Activated CD4-positive, alpha-beta T cell treated with anti-CD3 and anti-CD28 coated beads, Interleukin-2, amount 10 ng/mL, durations not matched to agents 7 days and 5 days (primary cell): ENCODE measurements around the gene MRPS27. TPM values are rescaled to one million over a fixed set of nuclear protein-coding genes. Genes with fewer than 3 reads are reported as not detected.

Source experiments
- CTCF ChIA-PET: fragments of 350-600 bp; sonication (Branson Sonifier 250); formaldehyde crosslinking; loops from one replicate; lab custom pipeline; 2021; ENCODE audit warnings: antibody characterized with exemption; lab: Charles Lee
- POLR2A ChIA-PET: fragments of 350-600 bp; sonication (Branson Sonifier 250); formaldehyde crosslinking; loops from one replicate; lab custom pipeline; 2021; ENCODE audit warnings: antibody characterized with exemption; lab: Charles Lee
- DNase-seq: peaks from one replicate; pipeline ENCODE4 v3.0.0-alpha.2; 2020
- H3K27ac Mint-ChIP-seq: one replicate; pipeline ENCODE4 v1.8.0; 2021; ENCODE audit warnings: mild to moderate bottlenecking, moderate library complexity, mixed read lengths
- H3K27me3 Mint-ChIP-seq: one replicate; pipeline ENCODE4 v1.8.0; 2021; ENCODE audit warnings: mixed read lengths
- H3K36me3 Mint-ChIP-seq: one replicate; pipeline ENCODE4 v1.8.0; 2021; ENCODE audit warnings: low read depth, mixed read lengths
- H3K4me1 Mint-ChIP-seq: one replicate; pipeline ENCODE4 v1.8.0; 2021; ENCODE audit warnings: mixed read lengths
- H3K4me3 Mint-ChIP-seq: one replicate; pipeline ENCODE4 v1.8.0; 2021; ENCODE audit warnings: mild to moderate bottlenecking, moderate library complexity, mixed read lengths
- H3K9me3 Mint-ChIP-seq: one replicate; pipeline ENCODE4 v1.8.0; 2021; ENCODE audit warnings: mixed read lengths
- total RNA-seq, 2 experiments: library from RNA; stranded (reverse); gene quantifications; one replicate each; pipeline ENCODE4 v1.2.3, GENCODE V29; 2021

Gene MRPS27
- total RNA-seq, result 10 to 100 TPM; 49.2 to 63.4 TPM

GRCh38 chr5:72319976-72320752 lies at the start of gene MRPS27, which contains the start of gene PTCD2:
Gene MRPS27, minus strand, starts transcription at chr5:72320240. Its CDS starts 19 bp downstream, at chr5:72320221.
Gene PTCD2, plus strand, starts transcription at chr5:72320373. Its CDS starts 10 bp downstream, at chr5:72320383.
- peak; percentile 97 for DNase-seq
- CTCF ChIA-PET, result interaction anchor here (0.6 to 4.3 kb wide), 5 partner anchors 12 to 499 kb away, joined by 3 to 25 read pairs (median 4); no protein-coding TSS in a partner anchor
- H3K9me3 Mint-ChIP-seq, result no peaks in the 10 kb centered on the region
- peak within 1 kb of the TSS; percentile 95 for H3K4me3 Mint-ChIP-seq
- peaks cover 55% of the 10 kb centered on the region for H3K4me1 Mint-ChIP-seq
- peaks cover 27% of the 10 kb centered on the region for H3K36me3 Mint-ChIP-seq
- POLR2A ChIA-PET, result interaction anchor here (0.6 to 0.8 kb wide), 3 partner anchors 11 to 529 kb away, joined by 4 to 6 read pairs (median 5); no protein-coding TSS in a partner anchor
- H3K27me3 Mint-ChIP-seq, result no peaks in the 10 kb centered on the region
- peak within 1 kb of the TSS; percentile 97 for H3K27ac Mint-ChIP-seq

GRCh38 chr5:72369711-72370110 lies 49.7 kb upstream of the MRPS27 start:
- H3K4me1 Mint-ChIP-seq, result peaks cover 4% of the 10 kb centered on the region
- CTCF ChIA-PET, result no interaction called here
- no peaks in the 10 kb centered on the region for H3K36me3 Mint-ChIP-seq
- POLR2A ChIA-PET, result no interaction called here
- no peak overlapping the region for H3K4me3 Mint-ChIP-seq
- no peak for DNase-seq
- H3K9me3 Mint-ChIP-seq, result no peaks in the 10 kb centered on the region
- H3K27me3 Mint-ChIP-seq, result no peaks in the 10 kb centered on the region
- no peak overlapping the region for H3K27ac Mint-ChIP-seq

- Mint-ChIP-seq H3K9me3 (no peaks in the 10 kb centered on the region), H3K27me3 (no peaks in the 10 kb centered on the region), H3K27ac (no peak overlapping the region), H3K4me1 (peaks cover 4% of the 10 kb centered on the region), H3K36me3 (no peaks in the 10 kb centered on the region), H3K4me3 (no peak overlapping the region)
- POLR2A ChIA-PET, result no interaction called here
- no peak for DNase-seq
- CTCF ChIA-PET, result no interaction called here
Measured at GRCh38 chr5:72369301-72369700, 49.3 kb upstream of the MRPS27 start.

GRCh38 chr5:72368271-72368670 lies 48.2 kb upstream of the MRPS27 start:
- no peak overlapping the region for H3K27ac Mint-ChIP-seq
- ChIA-PET POLR2A (no interaction called here), CTCF (no interaction called here)
- DNase-seq, result no peak
- peaks cover 5% of the 10 kb centered on the region for H3K4me1 Mint-ChIP-seq
- H3K27me3 Mint-ChIP-seq, result no peaks in the 10 kb centered on the region
- peaks cover 3% of the 10 kb centered on the region for H3K36me3 Mint-ChIP-seq
- no peaks in the 10 kb centered on the region for H3K9me3 Mint-ChIP-seq
- no peak overlapping the region for H3K4me3 Mint-ChIP-seq

GRCh38 chr5:72366324-72366976 lies 46.4 kb upstream of the MRPS27 start:
- DNase-seq, result peak; percentile 57
- Mint-ChIP-seq H3K4me1 (peaks cover 5% of the 10 kb centered on the region), H3K4me3 (no peak overlapping the region), H3K27ac (no peak overlapping the region), H3K27me3 (no peaks in the 10 kb centered on the region), H3K36me3 (peaks cover 15% of the 10 kb centered on the region), H3K9me3 (no peaks in the 10 kb centered on the region)
- POLR2A ChIA-PET, result no interaction called here
- CTCF ChIA-PET, result no interaction called here

GRCh38 chr5:72364951-72365350 lies 44.9 kb upstream of the MRPS27 start:
- no peak for DNase-seq
- H3K36me3 Mint-ChIP-seq, result peaks cover 25% of the 10 kb centered on the region
- no peaks in the 10 kb centered on the region for H3K9me3 Mint-ChIP-seq
- H3K27me3 Mint-ChIP-seq, result no peaks in the 10 kb centered on the region
- CTCF ChIA-PET, result interaction anchor here (0.9 kb wide), 1 partner anchor 11 kb away, joined by 3 read pairs; no protein-coding TSS in a partner anchor
- H3K27ac Mint-ChIP-seq, result no peak overlapping the region
- H3K4me3 Mint-ChIP-seq, result no peak overlapping the region
- POLR2A ChIA-PET, result no interaction called here
- peaks cover 5% of the 10 kb centered on the region for H3K4me1 Mint-ChIP-seq

- ChIA-PET POLR2A (no interaction called here), CTCF (interaction anchor here (0.9 kb wide), 1 partner anchor 10 kb away, joined by 3 read pairs; no protein-coding TSS in a partner anchor)
- no peak for DNase-seq
- H3K4me1 Mint-ChIP-seq, result peaks cover 5% of the 10 kb centered on the region
- H3K27ac Mint-ChIP-seq, result no peak overlapping the region
- H3K4me3 Mint-ChIP-seq, result no peak overlapping the region
- H3K27me3 Mint-ChIP-seq, result no peaks in the 10 kb centered on the region
- peaks cover 32% of the 10 kb centered on the region for H3K36me3 Mint-ChIP-seq
- H3K9me3 Mint-ChIP-seq, result no peaks in the 10 kb centered on the region
Measured at GRCh38 chr5:72364171-72364570, 44.1 kb upstream of the MRPS27 start.

- Mint-ChIP-seq H3K36me3 (peaks cover 37% of the 10 kb centered on the region), H3K27me3 (no peaks in the 10 kb centered on the region), H3K27ac (no peak overlapping the region), H3K9me3 (no peaks in the 10 kb centered on the region), H3K4me3 (no peak overlapping the region), H3K4me1 (peaks cover 5% of the 10 kb centered on the region)
- DNase-seq, result no peak
- ChIA-PET CTCF (no interaction called here), POLR2A (no interaction called here)
Measured at GRCh38 chr5:72363166-72363802, 43.2 kb upstream of the MRPS27 start.

GRCh38 chr5:72359886-72360285 lies 39.8 kb upstream of the MRPS27 start:
- Mint-ChIP-seq H3K4me1 (peaks cover 1% of the 10 kb centered on the region), H3K9me3 (no peaks in the 10 kb centered on the region), H3K36me3 (peaks cover 40% of the 10 kb centered on the region), H3K27ac (no peak overlapping the region), H3K27me3 (no peaks in the 10 kb centered on the region), H3K4me3 (no peak overlapping the region)
- DNase-seq, result no peak
- POLR2A ChIA-PET, result no interaction called here
- CTCF ChIA-PET, result interaction anchor here (0.6 kb wide), 1 partner anchor 22 kb away, joined by 4 read pairs; no protein-coding TSS in a partner anchor

GRCh38 chr5:72358925-72359324 lies 38.9 kb upstream of the MRPS27 start:
- H3K27me3 Mint-ChIP-seq, result no peaks in the 10 kb centered on the region
- H3K4me3 Mint-ChIP-seq, result no peak overlapping the region
- ChIA-PET CTCF (no interaction called here), POLR2A (no interaction called here)
- no peaks in the 10 kb centered on the region for H3K9me3 Mint-ChIP-seq
- DNase-seq, result no peak
- no peak overlapping the region for H3K27ac Mint-ChIP-seq
- H3K4me1 Mint-ChIP-seq, result peaks cover under 1% of the 10 kb centered on the region
- peaks cover 40% of the 10 kb centered on the region for H3K36me3 Mint-ChIP-seq

- DNase-seq, result no peak
- Mint-ChIP-seq H3K9me3 (no peaks in the 10 kb centered on the region), H3K27ac (no peak overlapping the region), H3K4me3 (no peak overlapping the region), H3K4me1 (no peaks in the 10 kb centered on the region), H3K36me3 (peaks cover 29% of the 10 kb centered on the region), H3K27me3 (no peaks in the 10 kb centered on the region)
- ChIA-PET CTCF (no interaction called here), POLR2A (no interaction called here)
Measured at GRCh38 chr5:72356361-72356760, 36.3 kb upstream of the MRPS27 start.

- Mint-ChIP-seq H3K4me1 (no peaks in the 10 kb centered on the region), H3K27ac (no peak overlapping the region), H3K27me3 (no peaks in the 10 kb centered on the region), H3K36me3 (peaks cover 23% of the 10 kb centered on the region), H3K4me3 (no peak overlapping the region), H3K9me3 (no peaks in the 10 kb centered on the region)
- ChIA-PET POLR2A (no interaction called here), CTCF (no interaction called here)
- no peak for DNase-seq
Measured at GRCh38 chr5:72355706-72356299, 35.8 kb upstream of the MRPS27 start.
